ENCODE results near the gene NACC2.

GRCh38 chr9:136128436-136128835 is 33.3 kb upstream of the NACC2 start:
- no peak for TF ChIP-seq POLR2A (IDR thresholded peaks at IDR 0.05)
- no peak for TF ChIP-seq CTCF (IDR thresholded peaks at IDR 0.05 in 4 of 5, conservative IDR thresholded peaks at IDR 0.05 in 1 of 5)

All from gastrocnemius medialis (tissue), 4 donors.